Colonic mucosa (tissue), 4 donors: ENCODE data around the gene BICRA. TPM values are rescaled to one million over a fixed set of nuclear protein-coding genes. Genes with fewer than 3 reads are reported as not detected.

Source experiments
- DNase-seq: peaks from one replicate; pipeline ENCODE4 v3.0.0-alpha.2; 2020
- H3K27ac ChIP-seq: fragments of 200-600 bp; one replicate; pipeline ENCODE4 v1.8.0; 2021
- H3K27me3 ChIP-seq: fragments of 200-600 bp; one replicate; pipeline ENCODE4 v1.8.0; 2021
- H3K36me3 ChIP-seq: fragments of 200-600 bp; one replicate; pipeline ENCODE4 v1.8.0; 2021
- H3K4me1 ChIP-seq: fragments of 200-600 bp; one replicate; pipeline ENCODE4 v1.8.0; 2021; ENCODE audit warnings: mild to moderate bottlenecking
- H3K4me3 ChIP-seq: fragments of 200-600 bp; one replicate; pipeline ENCODE4 v1.8.0; 2021
- H3K9ac ChIP-seq, 2 donors: one replicate each; pipeline ENCODE4 v1.7.0; 2013; ENCODE audit warnings: control low read depth in 2 of 2, low read depth in 2 of 2, low read length in 2 of 2
- H3K9me3 ChIP-seq: fragments of 200-600 bp; one replicate; pipeline ENCODE4 v1.8.0; 2021
- CTCF ChIP-seq: fragments of 200-600 bp; IDR thresholded peaks from one replicate; pipeline ENCODE4 v1.8.0; 2022; ENCODE audit warnings: antibody characterized with exemption, mild to moderate bottlenecking
- intact Hi-C: fragments of 100-400 bp; cut with DNase I; formaldehyde crosslinking; loops from one replicate; pipeline ENCODE4 v1.14.1; 2022
- total RNA-seq, 2 donors: library from RNA; stranded (reverse); fragmentation: NEBNext Ultra II Directional in 1 of 2; extraction: Animal tissue kit (Norgen Biotek cat#: 25700) in 1 of 2; gene quantifications; one replicate each; pipeline ENCODE4 v1.2.1, GENCODE V29; 2021
- donor health status: healthy.
- donor health status: DM: no; HTN: no; CAD: no.
- donor health status: DM: no; HTN: no; CAD: no.

The BICRA gene
- total RNA-seq, 2 donors from 2014 or later = 11.7 to 13.4 TPM

DNA sequence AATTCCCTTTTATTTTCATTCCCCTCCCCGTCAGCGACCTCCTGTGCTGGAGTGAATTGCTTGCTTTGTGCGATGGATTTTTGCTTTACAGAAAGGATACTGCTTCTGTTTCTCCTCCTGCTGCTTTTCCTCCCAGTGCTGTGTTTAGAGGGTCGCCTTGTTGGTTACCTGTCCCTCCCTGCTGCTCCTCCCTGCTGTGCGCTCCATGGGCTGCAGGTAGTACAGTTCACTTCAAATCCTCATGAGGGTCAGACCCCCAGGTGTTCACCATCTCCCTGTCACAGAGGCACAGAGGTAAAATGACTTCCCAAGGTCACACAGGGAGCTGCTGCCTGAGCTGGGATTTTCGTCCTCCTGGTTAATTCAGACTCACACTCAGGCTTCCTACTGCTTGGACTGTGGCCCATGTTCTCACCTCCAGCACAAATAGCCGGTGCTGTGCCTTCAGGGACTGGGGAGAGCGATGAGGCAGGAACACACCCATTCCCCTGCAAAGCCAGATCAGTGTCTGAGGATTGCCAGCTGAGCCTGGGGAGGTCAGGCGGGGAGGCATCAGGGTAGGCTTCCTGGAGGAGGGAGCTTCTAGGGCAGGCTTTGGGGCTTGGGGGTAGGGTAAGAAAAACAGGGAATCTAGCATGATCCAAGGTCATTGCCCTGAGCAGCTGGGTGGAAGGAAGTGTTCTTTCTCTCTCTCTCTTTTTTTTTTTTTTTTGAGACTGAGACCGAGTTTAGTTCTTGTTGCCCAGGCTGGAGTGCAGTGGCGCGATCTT lies 14.4 kb downstream of the BICRA start:
- Histone ChIP-seq H3K9ac (peak overlapping the region in 1 of 2 donors; percentile 15), H3K4me1 (no peaks in the 10 kb centered on the region), H3K27me3 (no peaks in the 10 kb centered on the region), H3K4me3 (no peak overlapping the region), H3K36me3 (no peaks in the 10 kb centered on the region), H3K27ac (no peak overlapping the region), H3K9me3 (no peaks in the 10 kb centered on the region)
- DNase-seq = no peak
- intact Hi-C loops = no loop called here
- TF ChIP-seq CTCF = no peak

GRCh38 chr19:47623921-47624391 lies 15.0 kb downstream of the BICRA start:
- TF ChIP-seq CTCF = no peak
- peak overlapping the region in 1 of 2 donors; percentile 19 for H3K9ac ChIP-seq
- no peaks in the 10 kb centered on the region for H3K36me3 ChIP-seq
- H3K4me3 ChIP-seq = no peak overlapping the region
- intact Hi-C loops = no loop called here
- no peaks in the 10 kb centered on the region for H3K9me3 ChIP-seq
- H3K27ac ChIP-seq = no peak overlapping the region
- H3K27me3 ChIP-seq = no peaks in the 10 kb centered on the region
- H3K4me1 ChIP-seq = no peaks in the 10 kb centered on the region
- no peak for DNase-seq

DNA sequence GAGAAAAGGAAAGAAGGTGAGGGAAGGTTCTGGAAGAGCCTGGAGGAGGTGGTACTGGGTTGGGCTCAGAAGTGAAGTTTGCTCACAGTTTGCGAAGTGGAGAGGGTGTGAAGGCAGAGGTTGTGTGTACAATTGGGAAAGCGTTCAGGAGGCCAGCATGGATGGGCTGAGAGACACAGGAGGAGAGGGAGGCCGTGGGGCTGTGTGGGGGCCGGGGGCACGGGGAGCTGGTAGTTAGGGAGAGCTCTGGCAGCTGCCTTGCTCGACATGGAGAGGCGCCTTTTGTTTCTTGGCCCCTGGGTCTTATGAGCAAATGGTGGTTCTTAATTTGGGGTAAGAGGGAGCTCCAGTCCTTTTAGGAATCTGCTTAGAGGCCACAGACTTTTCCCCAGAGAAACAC lies 16.7 kb downstream of the BICRA start:
- H3K36me3 ChIP-seq = no peaks in the 10 kb centered on the region
- intact Hi-C loops = no loop called here
- TF ChIP-seq CTCF = no peak
- no peak overlapping the region for H3K27ac ChIP-seq
- no peak overlapping the region for H3K4me3 ChIP-seq
- DNase-seq = no peak
- no peaks in the 10 kb centered on the region for H3K27me3 ChIP-seq
- H3K4me1 ChIP-seq = no peaks in the 10 kb centered on the region
- H3K9ac ChIP-seq = no peak overlapping the region
- H3K9me3 ChIP-seq = no peaks in the 10 kb centered on the region

- no peak for DNase-seq
- no peaks in the 10 kb centered on the region for H3K36me3 ChIP-seq
- H3K9ac ChIP-seq = no peak overlapping the region
- no peaks in the 10 kb centered on the region for H3K27me3 ChIP-seq
- TF ChIP-seq CTCF = no peak
- H3K9me3 ChIP-seq = no peaks in the 10 kb centered on the region
- intact Hi-C loops = no loop called here
- H3K4me1 ChIP-seq = no peaks in the 10 kb centered on the region
- no peak overlapping the region for H3K27ac ChIP-seq
- H3K4me3 ChIP-seq = no peak overlapping the region
These were observed 17.3 kb downstream of the BICRA start for GRCh38 chr19:47626238-47626637.

DNA sequence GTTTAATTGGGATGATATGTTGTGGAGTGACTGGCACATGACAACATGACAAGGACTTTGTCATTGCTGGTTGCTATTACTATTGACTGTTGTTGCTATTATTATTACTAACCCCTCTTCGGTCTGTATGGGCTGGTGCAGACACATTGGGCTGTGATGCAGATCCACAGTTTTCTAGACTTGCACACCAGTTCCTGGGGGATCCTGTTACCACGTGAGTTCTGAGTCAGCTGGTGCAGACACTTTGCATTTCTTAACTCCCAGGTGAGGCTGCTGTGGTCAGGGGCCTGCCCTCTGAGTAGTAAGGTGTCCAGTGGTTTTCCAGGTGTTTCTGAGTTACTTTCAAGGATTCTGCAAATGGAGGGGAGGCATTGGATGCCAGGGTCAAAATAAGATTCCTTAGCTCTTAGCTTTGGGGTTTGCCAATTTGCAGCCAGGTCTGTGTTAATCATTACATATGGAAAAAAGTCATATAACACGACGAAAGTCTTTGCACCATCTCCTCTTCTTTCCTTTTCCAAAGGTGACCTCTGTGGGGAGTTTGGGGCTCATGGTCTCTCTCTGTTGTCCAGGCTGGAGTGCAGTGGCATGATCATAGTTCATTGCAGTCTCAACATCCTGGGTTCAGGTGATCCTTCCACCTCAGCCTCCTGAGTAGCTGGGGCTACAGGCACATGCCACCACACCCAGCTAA lies 19.3 kb downstream of the BICRA start:
- H3K4me1 ChIP-seq = no peaks in the 10 kb centered on the region
- H3K27me3 ChIP-seq = no peaks in the 10 kb centered on the region
- H3K4me3 ChIP-seq = no peak overlapping the region
- H3K9me3 ChIP-seq = no peaks in the 10 kb centered on the region
- H3K36me3 ChIP-seq = no peaks in the 10 kb centered on the region
- no peak overlapping the region for H3K27ac ChIP-seq
- DNase-seq = no peak
- intact Hi-C loops = no loop called here
- TF ChIP-seq CTCF = no peak
- H3K9ac ChIP-seq = peak overlapping the region in 1 of 2 donors; percentile 26
